DMS114 treated with DMSO at 0.1 percent for 48 hours (cell line): ENCODE results near the gene LAMC2.

Experiments used
- DNase-seq: peaks from one replicate; lab custom pipeline; 2025; ENCODE audit not compliant: unreplicated experiment; lab: John Stamatoyannopoulos, UW

The LAMC2 gene

GRCh38 chr1:183168308-183168707, 17.8 kb upstream of the LAMC2 start:
- no peak for DNase-seq

- DNase-seq = no peak
Measured at GRCh38 chr1:183173828-183174227, 12.2 kb upstream of the LAMC2 start.

GRCh38 chr1:183175631-183176030, 10.4 kb upstream of the LAMC2 start:
- DNase-seq = no peak

- DNase-seq = no peak
Measured at GRCh38 chr1:183178545-183178944, 7.5 kb upstream of the LAMC2 start.

- DNase-seq = no peak
Measured at GRCh38 chr1:183179033-183179432, 7.0 kb upstream of the LAMC2 start.

GRCh38 chr1:183180218-183180617, 5.8 kb upstream of the LAMC2 start:
- no peak for DNase-seq

GRCh38 chr1:183180634-183181056, 5.4 kb upstream of the LAMC2 start:
- DNase-seq = no peak

GRCh38 chr1:183186841-183187240, 777 bp downstream of the LAMC2 start:
- no peak for DNase-seq

GRCh38 chr1:183188240-183188639, 2.2 kb downstream of the LAMC2 start:
- no peak for DNase-seq

GRCh38 chr1:183191833-183192232, 5.8 kb downstream of the LAMC2 start:
- DNase-seq = no peak

GRCh38 chr1:183193963-183194525, 8.0 kb downstream of the LAMC2 start:
- no peak for DNase-seq

GRCh38 chr1:183194527-183195141, 8.6 kb downstream of the LAMC2 start:
- no peak for DNase-seq

GRCh38 chr1:183195142-183195574, 9.1 kb downstream of the LAMC2 start:
- DNase-seq = no peak

- DNase-seq = no peak
Measured at GRCh38 chr1:183197762-183198161, 11.7 kb downstream of the LAMC2 start.

- no peak for DNase-seq
Measured at GRCh38 chr1:183198463-183198862, 12.4 kb downstream of the LAMC2 start.

GRCh38 chr1:183199304-183199703, 13.2 kb downstream of the LAMC2 start:
- DNase-seq = no peak

- no peak for DNase-seq
Measured at GRCh38 chr1:183200451-183200850, 14.4 kb downstream of the LAMC2 start.

- DNase-seq = no peak
Measured at GRCh38 chr1:183203094-183203493, 17.0 kb downstream of the LAMC2 start.

- no peak for DNase-seq
Measured at GRCh38 chr1:183205196-183205781, 19.2 kb downstream of the LAMC2 start.

- no peak for DNase-seq
Measured at GRCh38 chr1:183206538-183207122, 20.6 kb downstream of the LAMC2 start.

GRCh38 chr1:183209533-183210158, 23.6 kb downstream of the LAMC2 start:
- DNase-seq = no peak

- no peak for DNase-seq
Measured at GRCh38 chr1:183210681-183211080, 24.6 kb downstream of the LAMC2 start.
